ENCODE measurements around the gene MLPH. TPM values are rescaled to one million over a fixed set of nuclear protein-coding genes. Genes with fewer than 3 reads are reported as not detected.

Gene MLPH
- total and polyA plus RNA-seq, 12 donors: 9.7 to 60.0 (median 40.8) TPM

DNA sequence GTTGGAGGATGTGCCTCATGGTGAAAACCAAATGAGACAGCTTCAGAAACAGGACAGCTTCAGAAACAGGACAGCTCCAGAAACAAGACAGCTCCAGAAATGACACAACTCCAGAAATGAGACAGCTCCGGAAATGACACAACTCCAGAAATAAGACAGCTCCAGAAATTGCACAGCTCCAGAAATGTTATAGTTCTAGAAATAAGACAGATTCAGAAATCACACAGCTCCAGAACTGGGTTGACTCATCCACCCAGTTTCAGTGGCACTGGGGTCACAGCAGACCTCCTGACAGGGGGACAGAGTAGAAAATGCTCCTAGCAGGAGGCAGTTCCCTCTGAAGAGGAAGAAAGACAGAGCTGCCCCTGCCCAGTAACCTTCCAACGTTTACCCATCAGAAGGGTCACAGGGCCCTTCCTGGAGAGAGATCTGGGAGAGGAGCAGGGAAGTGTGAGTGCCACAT lies 46.2 kb upstream of the MLPH start:
- Histone ChIP-seq H3K4me3 (no peak overlapping the region), H3K9me3 (peaks cover 0 to 11% (median 0%) of the 10 kb centered on the region in 11 donors), H3K4me1 (peaks cover 0 to 31% (median 11%) of the 10 kb centered on the region in 9 donors), H3K27me3 (peaks cover 0 to 12% (median 3%) of the 10 kb centered on the region in 7 donors), H3K36me3 (no peaks in the 10 kb centered on the region), H3K27ac (peak overlapping the region in 2 of 10 donors; percentile 7 to 9)
- ATAC-seq (no peak), DNase-seq (no peak)
- intact Hi-C loops (cut with DNase I): no loop called here
- WGBS, 2 donors: 45 to 48% methylated on average over 2 of the region's 2 CpGs
- TF ChIP-seq, protein P1, sequence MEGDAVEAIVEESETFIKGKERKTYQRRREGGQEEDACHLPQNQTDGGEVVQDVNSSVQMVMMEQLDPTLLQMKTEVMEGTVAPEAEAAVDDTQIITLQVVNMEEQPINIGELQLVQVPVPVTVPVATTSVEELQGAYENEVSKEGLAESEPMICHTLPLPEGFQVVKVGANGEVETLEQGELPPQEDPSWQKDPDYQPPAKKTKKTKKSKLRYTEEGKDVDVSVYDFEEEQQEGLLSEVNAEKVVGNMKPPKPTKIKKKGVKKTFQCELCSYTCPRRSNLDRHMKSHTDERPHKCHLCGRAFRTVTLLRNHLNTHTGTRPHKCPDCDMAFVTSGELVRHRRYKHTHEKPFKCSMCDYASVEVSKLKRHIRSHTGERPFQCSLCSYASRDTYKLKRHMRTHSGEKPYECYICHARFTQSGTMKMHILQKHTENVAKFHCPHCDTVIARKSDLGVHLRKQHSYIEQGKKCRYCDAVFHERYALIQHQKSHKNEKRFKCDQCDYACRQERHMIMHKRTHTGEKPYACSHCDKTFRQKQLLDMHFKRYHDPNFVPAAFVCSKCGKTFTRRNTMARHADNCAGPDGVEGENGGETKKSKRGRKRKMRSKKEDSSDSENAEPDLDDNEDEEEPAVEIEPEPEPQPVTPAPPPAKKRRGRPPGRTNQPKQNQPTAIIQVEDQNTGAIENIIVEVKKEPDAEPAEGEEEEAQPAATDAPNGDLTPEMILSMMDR (IDR thresholded peaks at IDR 0.05): no peak

- Histone ChIP-seq H3K27me3 (peaks cover 0 to 12% (median 3%) of the 10 kb centered on the region in 7 donors), H3K36me3 (no peaks in the 10 kb centered on the region), H3K27ac (peak overlapping the region in 2 of 10 donors; percentile 9 to 38), H3K9me3 (peaks cover 0 to 11% (median 0%) of the 10 kb centered on the region in 11 donors), H3K4me3 (no peak overlapping the region), H3K4me1 (peaks cover 0 to 26% (median 6%) of the 10 kb centered on the region in 9 donors)
- intact Hi-C loops (cut with DNase I): no loop called here
- ATAC-seq: peak in 3 of 8 donors; percentile 22 to 63 (median 27)
- TF ChIP-seq, protein P1 (IDR thresholded peaks at IDR 0.05): no peak
- DNase-seq: no peak
- WGBS, 2 donors: 40 to 46% methylated on average over 2 of the region's 2 CpGs
These were observed 45.3 kb upstream of the MLPH start for GRCh38 chr2:237441605-237442274.

- Histone ChIP-seq H3K9me3 (peaks cover 0 to 9% (median 0%) of the 10 kb centered on the region in 11 donors), H3K36me3 (no peaks in the 10 kb centered on the region), H3K4me3 (no peak overlapping the region), H3K27ac (no peak overlapping the region), H3K27me3 (peaks cover 0 to 16% (median 3%) of the 10 kb centered on the region in 7 donors), H3K4me1 (peaks cover 3 to 22% (median 9%) of the 10 kb centered on the region in 9 donors)
- ATAC-seq (no peak), DNase-seq (no peak)
- TF ChIP-seq, protein P1 (IDR thresholded peaks at IDR 0.05): no peak
- intact Hi-C loops (cut with DNase I): no loop called here
- WGBS, 2 donors: 75 to 79% methylated on average over 2 of the region's 2 CpGs
These were observed 43.0 kb upstream of the MLPH start for GRCh38 chr2:237444071-237444470.

DNA sequence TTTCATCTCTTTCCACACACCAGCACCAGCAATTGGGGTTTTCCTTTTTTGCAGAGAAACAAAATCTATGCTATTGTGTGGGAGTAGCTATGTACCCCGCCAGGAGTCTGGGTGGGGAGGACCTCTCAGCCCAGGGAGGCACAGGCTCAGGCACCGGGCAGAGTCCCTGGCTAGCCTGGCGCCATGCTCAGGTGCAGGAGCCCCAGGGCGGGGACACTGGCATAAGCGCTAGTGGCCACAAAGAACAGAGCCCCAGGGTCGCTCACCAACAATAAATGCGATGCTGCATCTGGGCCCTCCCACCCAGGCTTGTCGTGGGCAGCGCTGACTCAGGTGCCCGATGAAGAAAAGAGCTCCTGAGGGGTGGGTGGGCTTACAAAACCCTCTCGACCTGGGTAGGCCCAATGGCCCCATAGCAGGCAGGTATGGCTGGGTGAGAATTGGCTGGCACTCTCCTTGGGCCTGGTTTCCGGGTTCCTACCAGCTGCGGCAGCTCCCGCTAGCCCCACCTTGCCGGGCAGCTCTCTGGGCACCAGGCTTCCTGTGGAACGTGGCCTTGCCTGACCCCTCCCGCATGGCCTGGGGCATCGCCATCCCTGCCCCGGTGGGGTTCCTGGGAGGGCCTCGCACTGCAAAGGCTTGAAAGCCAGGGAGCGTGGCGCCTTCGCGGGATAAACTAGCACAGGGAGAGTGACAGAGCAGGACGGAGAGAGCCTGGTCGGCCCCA lies 41.3 kb upstream of the MLPH start:
- H3K27ac ChIP-seq: no peak overlapping the region
- no peak overlapping the region for H3K4me3 ChIP-seq
- no peaks in the 10 kb centered on the region for H3K36me3 ChIP-seq
- H3K4me1 ChIP-seq: peaks cover 14 to 39% (median 24%) of the 10 kb centered on the region in 9 donors
- intact Hi-C loops (cut with DNase I): no loop called here
- TF ChIP-seq, protein P1 (IDR thresholded peaks at IDR 0.05): no peak
- no peaks in the 10 kb centered on the region for H3K9me3 ChIP-seq
- WGBS, 2 donors: 89 to 92% methylated on average over 26 of the region's 26 CpGs
- H3K27me3 ChIP-seq: peaks cover 0 to 16% (median 3%) of the 10 kb centered on the region in 7 donors
- DNase-seq: no peak
- ATAC-seq: peak in 1 of 8 donors; percentile 11

Data from heart right ventricle (tissue), 16 donors.